Measurements from ENCODE around the gene ANKRD30A.
"Not testable (repeated sequence)": the region's sequence is repeated elsewhere in the genome, so short reads cannot be mapped to it uniquely, and the experiment has no call there.

ANKRD30A gene

GRCh38 chr10:37125191-37125732, at the start of gene ANKRD30A:
ANKRD30A (plus strand) TSS chr10:37125598; CDS start chr10:37125788, 190 bp downstream.
- ATAC-seq (ENCODE audit: low read depth): no peak
- H3K36me3 Mint-ChIP-seq: no peaks in the 10 kb centered on the region
- no peak within 1 kb of the TSS for H3K4me3 Mint-ChIP-seq
- H3K9me3 Mint-ChIP-seq: peaks cover 1% of the 10 kb centered on the region
- no peak within 1 kb of the TSS for H3K27ac Mint-ChIP-seq
- H3K4me1 Mint-ChIP-seq: no peaks in the 10 kb centered on the region
- no peak for DNase-seq (ENCODE audit: low spot score in 2 of 2)
- no peaks in the 10 kb centered on the region for H3K27me3 Mint-ChIP-seq

- H3K27ac Mint-ChIP-seq; H3K36me3 Mint-ChIP-seq; DNase-seq (ENCODE audit: low spot score in 2 of 2); H3K27me3 Mint-ChIP-seq; H3K4me3 Mint-ChIP-seq; H3K9me3 Mint-ChIP-seq; ATAC-seq (ENCODE audit: low read depth); H3K4me1 Mint-ChIP-seq: not testable (repeated sequence)
Observed at GRCh38 chr10:37076083-37076482, 49.3 kb upstream of the ANKRD30A start.

GRCh38 chr10:37095792-37096573, 29.4 kb upstream of the ANKRD30A start:
- H3K9me3 Mint-ChIP-seq: peaks cover 4% of the 10 kb centered on the region
- H3K36me3 Mint-ChIP-seq: no peaks in the 10 kb centered on the region
- H3K27me3 Mint-ChIP-seq: no peaks in the 10 kb centered on the region
- no peak overlapping the region for H3K4me3 Mint-ChIP-seq
- H3K4me1 Mint-ChIP-seq: no peaks in the 10 kb centered on the region
- ATAC-seq (ENCODE audit: low read depth): no peak
- H3K27ac Mint-ChIP-seq: no peak overlapping the region
- DNase-seq (ENCODE audit: low spot score in 2 of 2): no peak

GRCh38 chr10:37101261-37101660, 24.1 kb upstream of the ANKRD30A start:
- Mint-ChIP-seq H3K27ac (no peak overlapping the region), H3K4me1 (no peaks in the 10 kb centered on the region), H3K4me3 (no peak overlapping the region), H3K27me3 (no peaks in the 10 kb centered on the region), H3K9me3 (peaks cover 7% of the 10 kb centered on the region), H3K36me3 (no peaks in the 10 kb centered on the region)
- DNase-seq (ENCODE audit: low spot score in 2 of 2) (no peak), ATAC-seq (ENCODE audit: low read depth) (no peak)

GRCh38 chr10:37109000-37109399, 16.4 kb upstream of the ANKRD30A start:
- Mint-ChIP-seq H3K27me3 (no peaks in the 10 kb centered on the region), H3K27ac (no peak overlapping the region)
- no peak for DNase-seq (ENCODE audit: low spot score in 2 of 2)

GRCh38 chr10:37124532-37124931, 866 bp upstream of the ANKRD30A start:
- H3K27me3 Mint-ChIP-seq: no peaks in the 10 kb centered on the region
- ATAC-seq (ENCODE audit: low read depth): no peak
- no peaks in the 10 kb centered on the region for H3K36me3 Mint-ChIP-seq
- H3K27ac Mint-ChIP-seq: no peak overlapping the region
- DNase-seq (ENCODE audit: low spot score in 2 of 2): no peak
- H3K4me1 Mint-ChIP-seq: no peaks in the 10 kb centered on the region
- H3K9me3 Mint-ChIP-seq: peaks cover under 1% of the 10 kb centered on the region
- H3K4me3 Mint-ChIP-seq: no peak overlapping the region

More at GRCh38 chr10:37109000-37109399, 16.4 kb upstream of the ANKRD30A start:
- Mint-ChIP-seq H3K36me3 (peaks cover 1% of the 10 kb centered on the region), H3K4me1 (no peaks in the 10 kb centered on the region), H3K4me3 (no peak overlapping the region), H3K9me3 (peaks cover 9% of the 10 kb centered on the region)
- ATAC-seq (ENCODE audit: low read depth): no peak

- no peaks in the 10 kb centered on the region for H3K27me3 Mint-ChIP-seq
- H3K9me3 Mint-ChIP-seq: peaks cover 1% of the 10 kb centered on the region
- H3K4me1 Mint-ChIP-seq: no peaks in the 10 kb centered on the region
- H3K36me3 Mint-ChIP-seq: no peaks in the 10 kb centered on the region
- ATAC-seq (ENCODE audit: low read depth) (no peak), DNase-seq (ENCODE audit: low spot score in 2 of 2) (no peak)
- H3K27ac Mint-ChIP-seq: no peak overlapping the region
- no peak overlapping the region for H3K4me3 Mint-ChIP-seq
Observed at GRCh38 chr10:37125921-37126320, 523 bp downstream of the ANKRD30A start.

- peaks cover 7% of the 10 kb centered on the region for H3K9me3 Mint-ChIP-seq
- H3K27me3 Mint-ChIP-seq: no peaks in the 10 kb centered on the region
- no peak overlapping the region for H3K4me3 Mint-ChIP-seq
- DNase-seq (ENCODE audit: low spot score in 2 of 2) (no peak), ATAC-seq (ENCODE audit: low read depth) (no peak)
- H3K27ac Mint-ChIP-seq: no peak overlapping the region
- no peaks in the 10 kb centered on the region for H3K4me1 Mint-ChIP-seq
- no peaks in the 10 kb centered on the region for H3K36me3 Mint-ChIP-seq
Observed at GRCh38 chr10:37146443-37146842, 21.0 kb downstream of the ANKRD30A start.

GRCh38 chr10:37162430-37162829, 37.0 kb downstream of the ANKRD30A start:
- H3K9me3 Mint-ChIP-seq; DNase-seq (ENCODE audit: low spot score in 2 of 2); H3K27me3 Mint-ChIP-seq; H3K4me1 Mint-ChIP-seq; H3K36me3 Mint-ChIP-seq; H3K27ac Mint-ChIP-seq; H3K4me3 Mint-ChIP-seq; ATAC-seq (ENCODE audit: low read depth): not testable (repeated sequence)

GRCh38 chr10:37171945-37172344, 46.5 kb downstream of the ANKRD30A start:
- not testable (repeated sequence) for H3K4me3 Mint-ChIP-seq; H3K27ac Mint-ChIP-seq; H3K9me3 Mint-ChIP-seq; H3K27me3 Mint-ChIP-seq; H3K4me1 Mint-ChIP-seq; DNase-seq (ENCODE audit: low spot score in 2 of 2); ATAC-seq (ENCODE audit: low read depth); H3K36me3 Mint-ChIP-seq

GRCh38 chr10:37178296-37178695, 52.9 kb downstream of the ANKRD30A start:
- ATAC-seq (ENCODE audit: low read depth); H3K9me3 Mint-ChIP-seq; H3K4me1 Mint-ChIP-seq; DNase-seq (ENCODE audit: low spot score in 2 of 2); H3K27ac Mint-ChIP-seq; H3K4me3 Mint-ChIP-seq; H3K27me3 Mint-ChIP-seq; H3K36me3 Mint-ChIP-seq: not testable (repeated sequence)

- H3K4me1 Mint-ChIP-seq; H3K27ac Mint-ChIP-seq; H3K36me3 Mint-ChIP-seq; H3K27me3 Mint-ChIP-seq; DNase-seq (ENCODE audit: low spot score in 2 of 2); H3K9me3 Mint-ChIP-seq; H3K4me3 Mint-ChIP-seq; ATAC-seq (ENCODE audit: low read depth): not testable (repeated sequence)
Observed at GRCh38 chr10:37182719-37183118, 57.3 kb downstream of the ANKRD30A start.

- H3K27me3 Mint-ChIP-seq: no peaks in the 10 kb centered on the region
Observed at GRCh38 chr10:37206132-37206531, 80.7 kb downstream of the ANKRD30A start.

GRCh38 chr10:37220866-37221265, 95.5 kb downstream of the ANKRD30A start:
- H3K9me3 Mint-ChIP-seq: peaks cover 5% of the 10 kb centered on the region
- H3K4me3 Mint-ChIP-seq: no peak overlapping the region
- ATAC-seq (ENCODE audit: low read depth) (no peak), DNase-seq (ENCODE audit: low spot score in 2 of 2) (no peak)
- H3K4me1 Mint-ChIP-seq: no peaks in the 10 kb centered on the region
- H3K27me3 Mint-ChIP-seq: no peaks in the 10 kb centered on the region
- no peaks in the 10 kb centered on the region for H3K36me3 Mint-ChIP-seq
- H3K27ac Mint-ChIP-seq: no peak overlapping the region

More at GRCh38 chr10:37206132-37206531, 80.7 kb downstream of the ANKRD30A start:
- H3K9me3 Mint-ChIP-seq: peaks cover 16% of the 10 kb centered on the region
- no peak overlapping the region for H3K27ac Mint-ChIP-seq
- no peak overlapping the region for H3K4me3 Mint-ChIP-seq
- H3K4me1 Mint-ChIP-seq: no peaks in the 10 kb centered on the region
- no peak for DNase-seq (ENCODE audit: low spot score in 2 of 2)
- no peak for ATAC-seq (ENCODE audit: low read depth)
- no peaks in the 10 kb centered on the region for H3K36me3 Mint-ChIP-seq

- no peaks in the 10 kb centered on the region for H3K36me3 Mint-ChIP-seq
- no peak overlapping the region for H3K27ac Mint-ChIP-seq
- peaks cover 5% of the 10 kb centered on the region for H3K9me3 Mint-ChIP-seq
- H3K4me3 Mint-ChIP-seq: no peak overlapping the region
- DNase-seq (ENCODE audit: low spot score in 2 of 2) (no peak), ATAC-seq (ENCODE audit: low read depth) (no peak)
- no peaks in the 10 kb centered on the region for H3K4me1 Mint-ChIP-seq
- H3K27me3 Mint-ChIP-seq: no peaks in the 10 kb centered on the region
Observed at GRCh38 chr10:37222046-37222445, 96.6 kb downstream of the ANKRD30A start.
